Heart right ventricle (tissue), 16 donors: ENCODE measurements around the gene FAM241B. TPM values are rescaled to one million over a fixed set of nuclear protein-coding genes. Genes with fewer than 3 reads are reported as not detected.

ENCODE experiments used
- ATAC-seq, 8 donors: fragments of 200-7000 bp; cut with Tn5 transposase; one replicate each; pipeline ENCODE4 v1.9.1; 2020; ENCODE audit warnings: mild to moderate bottlenecking in 8 of 8, moderate library complexity in 8 of 8, moderate number of reproducible peaks in 1 of 8
- DNase-seq, 2 donors: peaks; one replicate each; pipeline ENCODE4 v3.0.0-alpha.2; 2020
- H3K27ac ChIP-seq, 10 donors: fragments of 200-600 bp; sonication (generic) in 2 of 10; one replicate each; pipeline versions ENCODE4 v1.5.0 to v1.8.0; 2020 to 2022; ENCODE audit warnings: mild to moderate bottlenecking in 3 of 10
- H3K27me3 ChIP-seq, 7 donors: fragments of 200-600 bp; one replicate each; pipeline ENCODE4 v1.8.0; 2021 to 2022; ENCODE audit warnings: mild to moderate bottlenecking in 2 of 7
- H3K36me3 ChIP-seq, 9 donors: fragments of 200-600 bp; sonication (generic) in 1 of 9; one replicate each; pipeline versions ENCODE4 v1.5.0 to v1.8.0; 2020 to 2022; ENCODE audit warnings: mild to moderate bottlenecking in 2 of 9
- H3K4me1 ChIP-seq, 9 donors: fragments of 200-600 bp; sonication (generic) in 1 of 9; one replicate each; pipeline versions ENCODE4 v1.5.0 to v1.8.0; 2020 to 2022; ENCODE audit warnings: mild to moderate bottlenecking in 4 of 9
- H3K4me3 ChIP-seq, 10 donors: fragments of 200-600 bp; sonication (generic) in 2 of 10; one replicate each; pipeline versions ENCODE4 v1.5.0 to v1.8.0; 2020 to 2022; ENCODE audit warnings: mild to moderate bottlenecking in 7 of 10, moderate library complexity in 2 of 10
- H3K9me3 ChIP-seq, 11 donors: fragments of 200-600 bp in 10 of 11; sonication (generic) in 2 of 11; one replicate each; pipeline versions ENCODE4 v1.5.0 to v1.8.0; 2013 to 2022; ENCODE audit warnings: mild to moderate bottlenecking in 2 of 11, control low read depth in 1 of 11, moderate library complexity in 1 of 11
- WGBS, 2 donors: extraction: QIAGEN DNeasy Blood & Tissue Kit; methylation state at CpG; one replicate each; pipeline ENCODE4 v1.1.7; 2013; ENCODE audit warnings: inconsistent platforms in 1 of 2; 5-methylcytosine and 5-hydroxymethylcytosine counted together
- intact Hi-C, 10 donors: fragments of 100-400 bp; cut with DNase I; formaldehyde crosslinking; loops; one replicate each; pipeline versions ENCODE4 v1.11.1 to v1.14.2; 2022
- polyA plus RNA-seq, 2 donors: library from polyadenylated mRNA; stranded (reverse); fragments of 200-250 nt; gene quantifications; one replicate each; pipeline ENCODE4 v1.2.3, GENCODE V29; 2013
- total RNA-seq, 10 donors: library from RNA; stranded (reverse); fragmentation: NEBNext Ultra II Directional in 3 of 10; extraction: Animal tissue kit (Norgen Biotek cat#: 25700) in 3 of 10; gene quantifications; one replicate each; pipeline versions ENCODE4 v1.2.1 to v1.2.4, GENCODE V29; 2021 to 2023
- TF ChIP-seq, protein P1 (sequence below), 9 donors: fragments of 200-600 bp; sonication (generic) in 2 of 9; IDR thresholded peaks; one replicate each; pipeline versions ENCODE4 v1.5.0 to v1.8.0; 2021 to 2022; ENCODE audit warnings: antibody characterized with exemption in 9 of 9, mild to moderate bottlenecking in 5 of 9, moderate library complexity in 1 of 9
- donor health status: Arrhythmogenic right ventricular cardiomyopathy.
- donor health status: ischemic (EF 13 %, LVEDD 7.1; RV severe dilation, severe dysfunction).
- donor health status: healthy with polysubstance abuse.
- donor health status: DM: no; HTN: yes; CAD: no.
- donor health status: DM: no; HTN: no; CAD: no.
- donor health status: ischemic (EF 25% LVEDD 6.9; RV normal size, moderate dysfunction).
- donor health status: ischemic (EF 25% LVEDD 5.7; RV mildly dilated, moderate dysfunction).
- donor health status: healthy.
- donor health status: DM: yes; HTN: yes; CAD: no.
- donor health status: Ischemic cardiomyopathy.
- donor health status: ischemic (EF 35%, LVEDD 5.7; RV mildly dilated, moderate dysfunction).
- donor health status: nonischemic (EF 11% LVEDD 7.7; RV severe dilation, severe dysfunction).
- donor health status: DM: yes; HTN: yes; CAD: no.
- donor health status: PGD.
- donor health status: ischemic (EF 29% LVEDD 5.4; RV normal size, mild dysfunction).
- donor health status: nonischemic (EF 23%, LVEDD 6.1; RV moderate dilation, normal function).

The FAM241B gene
- total and polyA plus RNA-seq, 12 donors, result 1.4 to 9.0 (median 4.5) TPM

DNA sequence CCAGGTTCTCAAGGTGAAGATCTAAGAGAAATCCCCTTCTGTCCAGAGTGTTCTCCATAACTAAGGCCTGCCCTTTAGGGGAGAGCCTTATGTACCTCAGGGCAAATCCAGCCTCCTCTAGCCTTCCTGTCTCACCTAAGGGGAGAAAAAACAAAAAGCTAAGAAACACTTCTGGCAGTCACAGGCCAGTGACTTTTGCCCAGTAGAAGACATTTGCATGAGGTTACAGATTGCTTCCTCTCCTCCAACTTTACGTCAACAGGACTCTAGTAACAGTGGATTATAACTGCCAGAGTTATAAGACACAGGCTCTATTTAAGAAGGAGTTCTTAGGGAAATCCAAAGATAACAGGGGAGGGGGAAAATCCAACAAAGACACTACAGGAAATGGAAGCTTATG lies 15.9 kb upstream of the FAM241B start:
- Histone ChIP-seq H3K36me3 (no peaks in the 10 kb centered on the region), H3K27ac (no peak overlapping the region), H3K9me3 (peaks cover 0 to 24% (median 17%) of the 10 kb centered on the region in 11 donors), H3K4me1 (no peaks in the 10 kb centered on the region), H3K4me3 (no peak overlapping the region), H3K27me3 (peaks cover 0 to 4% (median 0%) of the 10 kb centered on the region in 7 donors)
- TF ChIP-seq, protein P1, sequence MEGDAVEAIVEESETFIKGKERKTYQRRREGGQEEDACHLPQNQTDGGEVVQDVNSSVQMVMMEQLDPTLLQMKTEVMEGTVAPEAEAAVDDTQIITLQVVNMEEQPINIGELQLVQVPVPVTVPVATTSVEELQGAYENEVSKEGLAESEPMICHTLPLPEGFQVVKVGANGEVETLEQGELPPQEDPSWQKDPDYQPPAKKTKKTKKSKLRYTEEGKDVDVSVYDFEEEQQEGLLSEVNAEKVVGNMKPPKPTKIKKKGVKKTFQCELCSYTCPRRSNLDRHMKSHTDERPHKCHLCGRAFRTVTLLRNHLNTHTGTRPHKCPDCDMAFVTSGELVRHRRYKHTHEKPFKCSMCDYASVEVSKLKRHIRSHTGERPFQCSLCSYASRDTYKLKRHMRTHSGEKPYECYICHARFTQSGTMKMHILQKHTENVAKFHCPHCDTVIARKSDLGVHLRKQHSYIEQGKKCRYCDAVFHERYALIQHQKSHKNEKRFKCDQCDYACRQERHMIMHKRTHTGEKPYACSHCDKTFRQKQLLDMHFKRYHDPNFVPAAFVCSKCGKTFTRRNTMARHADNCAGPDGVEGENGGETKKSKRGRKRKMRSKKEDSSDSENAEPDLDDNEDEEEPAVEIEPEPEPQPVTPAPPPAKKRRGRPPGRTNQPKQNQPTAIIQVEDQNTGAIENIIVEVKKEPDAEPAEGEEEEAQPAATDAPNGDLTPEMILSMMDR (IDR thresholded peaks at IDR 0.05), result no peak
- ATAC-seq (no peak), DNase-seq (no peak)
- intact Hi-C loops, result no loop called here
- 88 to 97% methylated on average over 1 of the region's 1 CpG for WGBS, 2 donors

DNA sequence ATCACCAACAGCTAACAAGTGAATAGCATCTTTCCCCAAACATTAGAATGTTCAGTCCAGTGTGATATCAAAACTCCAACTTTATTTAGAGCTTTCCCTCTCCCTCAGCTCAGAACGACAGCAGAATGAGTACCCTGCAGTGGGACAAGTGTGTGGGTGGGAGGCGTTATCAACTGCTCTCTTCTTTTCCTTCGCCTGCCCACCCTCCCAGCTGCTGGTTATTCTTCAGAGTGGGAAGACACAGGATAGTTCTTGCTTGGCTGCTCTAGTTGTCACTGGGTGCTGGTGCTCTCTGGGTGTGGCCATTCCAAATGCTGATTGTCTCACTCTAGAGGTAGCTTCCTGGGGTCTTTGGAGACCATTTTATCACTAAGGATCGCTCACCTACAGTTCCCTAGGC lies 13.7 kb upstream of the FAM241B start:
- Histone ChIP-seq H3K4me3 (no peak overlapping the region), H3K27ac (no peak overlapping the region), H3K27me3 (peaks cover 0 to 5% (median 0%) of the 10 kb centered on the region in 7 donors), H3K9me3 (peaks cover 0 to 2% (median 0%) of the 10 kb centered on the region in 11 donors), H3K4me1 (no peaks in the 10 kb centered on the region), H3K36me3 (no peaks in the 10 kb centered on the region)
- intact Hi-C loops, result no loop called here
- no peak for DNase-seq
- ATAC-seq, result no peak
- WGBS, 2 donors, result 60 to 64% methylated on average over 4 of the region's 4 CpGs
- TF ChIP-seq, protein P1 (IDR thresholded peaks at IDR 0.05), result no peak

DNA sequence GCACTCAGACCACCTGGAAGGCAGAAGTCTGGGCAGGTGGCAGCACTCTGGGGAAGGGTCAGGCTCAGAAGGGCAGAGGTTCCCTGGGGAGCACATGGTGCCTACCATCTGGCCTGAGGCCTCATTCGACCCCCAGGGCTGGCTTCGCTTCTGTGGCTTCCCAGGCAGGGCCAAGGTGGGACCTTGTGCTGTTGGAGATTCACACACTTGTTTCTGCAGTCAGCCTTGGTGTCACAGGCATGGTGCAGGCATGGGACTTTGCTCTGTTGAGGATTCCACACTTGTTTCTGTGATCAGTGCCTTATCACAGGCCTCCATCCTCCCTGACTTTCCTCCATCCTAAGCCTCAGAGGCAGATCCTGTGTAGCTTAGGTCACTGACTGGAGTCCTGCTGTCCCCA lies 11.3 kb upstream of the FAM241B start:
- Histone ChIP-seq H3K27me3 (peaks cover 0 to 13% (median 0%) of the 10 kb centered on the region in 7 donors), H3K4me1 (no peaks in the 10 kb centered on the region), H3K36me3 (no peaks in the 10 kb centered on the region), H3K27ac (no peak overlapping the region), H3K9me3 (peaks cover 0 to 2% (median 0%) of the 10 kb centered on the region in 11 donors), H3K4me3 (no peak overlapping the region)
- ATAC-seq (no peak), DNase-seq (no peak)
- TF ChIP-seq, protein P1 (IDR thresholded peaks at IDR 0.05), result no peak
- 85 to 90% methylated on average over 2 of the region's 2 CpGs for WGBS, 2 donors
- intact Hi-C loops, result no loop called here

DNA sequence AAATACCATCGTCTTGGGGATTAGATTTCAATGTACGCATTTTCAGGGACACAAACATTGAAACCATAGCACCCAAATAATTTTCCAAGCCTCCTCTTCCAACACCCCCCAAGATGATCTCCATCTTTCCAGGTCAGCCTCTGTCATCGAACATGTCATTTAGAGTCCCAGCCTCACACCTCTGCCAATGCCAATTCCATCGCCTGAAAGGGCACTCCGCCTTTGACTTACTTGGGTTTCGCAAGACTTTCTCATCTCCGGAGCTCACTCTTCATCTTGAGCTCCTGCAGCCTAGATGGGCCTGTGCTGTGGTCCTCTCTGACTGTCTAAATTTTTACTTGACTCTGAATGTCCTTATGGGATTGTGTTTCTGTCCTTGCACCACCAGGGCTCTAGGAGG lies 10.4 kb upstream of the FAM241B start:
- Histone ChIP-seq H3K27me3 (peaks cover 0 to 13% (median 0%) of the 10 kb centered on the region in 7 donors), H3K36me3 (no peaks in the 10 kb centered on the region), H3K27ac (no peak overlapping the region), H3K4me3 (no peak overlapping the region), H3K4me1 (no peaks in the 10 kb centered on the region), H3K9me3 (peaks cover 0 to 10% (median 0%) of the 10 kb centered on the region in 11 donors)
- TF ChIP-seq, protein P1 (IDR thresholded peaks at IDR 0.05), result no peak
- DNase-seq (no peak), ATAC-seq (no peak)
- 95 to 96% methylated on average over 7 of the region's 7 CpGs for WGBS, 2 donors
- intact Hi-C loops, result no loop called here
